Endometrium (tissue), 2 donors: ENCODE measurements around the gene CLOCK.

Source experiments
- FAIRE-seq: peaks from 2 replicates; lab custom pipeline; 2012; peaks lifted over from hg19 to GRCh38; lab: Jason Lieb, UNC
- donor health status: control.
- donor health status: control.

The CLOCK gene

DNA sequence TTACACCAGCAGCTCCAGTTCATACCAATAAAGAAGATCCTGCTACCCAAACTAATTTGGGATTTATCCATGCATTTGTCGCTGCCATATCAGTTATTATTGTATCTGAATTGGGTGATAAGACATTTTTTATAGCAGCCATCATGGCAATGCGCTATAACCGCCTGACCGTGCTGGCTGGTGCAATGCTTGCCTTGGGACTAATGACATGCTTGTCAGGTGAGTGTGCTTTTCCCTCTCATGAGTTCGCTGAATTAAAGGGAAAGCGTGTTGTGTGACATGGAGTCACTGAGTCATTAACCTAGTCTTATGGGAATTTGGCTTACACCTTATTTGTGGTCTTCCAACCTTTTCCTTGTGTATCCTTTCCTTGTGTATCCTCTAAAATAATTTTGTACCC is 135.1 kb downstream of the CLOCK start:
- no peak for FAIRE-seq

GRCh38 chr4:55410431-55410830 is 136.3 kb downstream of the CLOCK start:
- no peak for FAIRE-seq

GRCh38 chr4:55409468-55410171 is 137.1 kb downstream of the CLOCK start:
- FAIRE-seq, result no peak

DNA sequence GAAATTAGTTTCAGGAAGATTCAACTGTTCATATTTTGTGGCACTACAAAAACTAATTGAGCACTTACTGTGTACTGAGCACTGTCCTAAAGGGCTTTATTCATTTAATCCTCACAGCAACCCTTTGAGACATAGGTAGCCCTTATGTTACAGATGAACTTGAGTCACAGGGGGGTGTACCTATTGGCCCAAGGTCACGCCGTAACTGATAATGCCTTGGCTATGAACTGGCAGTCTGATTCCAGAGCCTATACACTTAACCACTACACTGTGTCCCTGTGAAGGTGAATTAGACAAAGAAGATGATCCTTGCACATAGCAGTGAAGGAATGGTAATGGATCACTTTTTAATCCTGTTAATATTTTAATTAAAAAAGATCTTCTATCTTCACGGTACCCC is 138.9 kb downstream of the CLOCK start:
- FAIRE-seq, result no peak

GRCh38 chr4:55407119-55407518 is 139.6 kb downstream of the CLOCK start:
- FAIRE-seq, result no peak

DNA sequence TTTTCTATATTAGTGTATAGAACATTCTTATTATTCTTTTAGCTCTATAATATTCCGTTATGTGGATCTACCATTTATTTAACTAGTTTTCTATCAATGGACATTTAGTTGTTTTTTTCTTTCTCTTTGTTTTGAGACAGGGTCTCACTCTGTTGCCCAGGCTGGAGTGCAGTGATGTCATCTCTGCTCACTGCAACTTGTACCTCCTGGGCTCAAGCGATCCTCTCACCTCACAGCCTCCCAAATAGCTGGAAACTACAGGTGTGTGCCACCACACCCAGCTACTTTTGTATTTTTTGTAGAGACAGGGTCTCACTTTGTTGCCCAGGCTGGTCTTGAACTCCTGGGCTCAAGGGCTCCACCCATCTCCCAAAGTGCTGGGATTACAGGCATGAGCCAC is 140.2 kb downstream of the CLOCK start:
- FAIRE-seq, result no peak

DNA sequence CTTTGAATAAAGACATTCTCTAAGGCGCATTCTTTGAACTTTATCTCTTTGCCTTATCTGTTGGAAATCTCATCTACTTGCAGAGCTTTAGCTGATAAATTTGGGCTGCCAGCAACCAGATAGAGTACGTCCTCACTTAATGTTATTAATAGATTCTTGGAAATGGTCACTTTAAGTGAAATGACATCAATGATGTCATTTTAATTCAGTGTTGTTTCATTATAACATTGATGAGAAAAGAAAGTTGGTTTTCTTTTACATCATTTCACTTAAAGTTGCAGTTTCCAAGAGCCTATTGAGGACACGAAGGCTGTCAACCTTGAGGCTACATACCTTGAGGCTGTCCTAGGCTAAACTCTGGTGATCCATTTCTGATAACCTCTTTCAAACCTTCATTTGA is 141.6 kb downstream of the CLOCK start:
- no peak for FAIRE-seq

- FAIRE-seq, result no peak
Measured at GRCh38 chr4:55399581-55399980, 147.1 kb downstream of the CLOCK start.

DNA sequence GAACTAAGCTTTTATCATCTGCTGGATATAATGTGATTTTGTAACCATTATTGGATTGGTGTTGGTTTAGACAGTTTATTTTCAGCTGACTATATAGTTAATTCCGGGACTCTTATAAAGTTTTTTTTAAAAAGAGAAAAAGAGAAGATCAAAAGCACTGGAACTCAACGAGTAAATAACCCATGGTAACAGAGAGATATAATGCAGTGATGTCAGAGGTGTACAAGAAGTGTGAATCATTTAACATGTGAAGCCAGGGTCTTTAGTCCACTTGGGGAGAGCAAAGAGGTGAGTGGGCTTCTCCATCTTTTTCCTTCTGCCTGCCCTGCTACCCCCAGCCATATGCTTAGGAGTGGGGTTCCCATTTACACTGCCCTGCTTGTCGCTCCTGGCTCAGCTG is 147.7 kb downstream of the CLOCK start:
- FAIRE-seq, result no peak

GRCh38 chr4:55398461-55398860 is 148.2 kb downstream of the CLOCK start:
- no peak for FAIRE-seq

DNA sequence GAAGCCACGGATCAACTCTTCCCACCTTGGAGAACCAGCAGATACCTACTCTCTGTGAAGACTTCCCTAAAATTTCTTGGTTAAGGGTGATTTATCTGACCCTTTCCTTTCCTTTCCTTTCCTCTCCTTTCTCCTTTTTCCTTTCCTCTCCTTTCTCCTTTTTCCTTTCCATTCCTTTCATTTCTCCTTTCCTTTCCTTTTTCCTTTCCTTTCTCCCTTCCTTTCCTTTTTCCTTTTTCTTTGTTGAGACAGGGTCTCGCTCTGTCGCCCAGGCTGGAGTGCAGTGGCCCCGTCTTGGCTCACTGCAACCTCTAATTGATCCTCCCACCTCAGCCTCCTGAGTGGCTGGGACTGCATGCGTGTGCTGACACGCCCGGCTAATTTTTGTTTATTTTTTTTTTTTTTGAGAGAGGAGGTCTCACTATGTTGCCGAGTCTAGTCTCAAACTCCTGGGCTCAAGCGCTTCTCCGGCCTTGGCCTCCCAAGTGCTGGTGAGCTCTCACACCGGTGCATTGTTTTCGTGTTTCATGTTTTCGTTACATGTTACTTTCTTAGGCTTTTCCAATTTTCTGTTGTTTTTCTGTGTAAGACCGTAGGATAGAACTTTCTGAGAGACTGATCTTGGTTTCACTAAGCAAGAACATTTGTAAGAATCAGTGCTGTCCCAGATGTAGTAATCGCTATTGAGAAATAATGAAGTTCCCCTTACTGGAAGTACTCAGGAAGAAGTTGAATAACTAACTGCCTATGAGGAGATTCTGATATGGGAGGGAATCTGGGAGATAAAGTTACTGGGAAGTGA is 149.0 kb downstream of the CLOCK start:
- FAIRE-seq, result no peak

DNA sequence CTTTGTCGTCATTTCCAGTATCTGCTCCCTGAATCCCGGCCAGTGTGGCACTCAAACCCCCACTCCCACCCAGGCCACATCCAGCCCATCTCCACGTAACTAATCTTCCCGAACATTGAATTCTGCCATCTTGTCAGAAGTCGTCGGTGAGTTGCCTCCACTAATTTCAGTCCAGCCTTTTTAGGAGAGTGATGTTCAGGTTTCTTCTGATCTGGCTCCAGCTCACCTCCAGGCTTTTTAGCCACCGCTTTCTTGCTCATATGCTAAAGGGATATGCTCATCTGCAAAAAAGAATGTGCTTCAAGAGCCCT is 149.6 kb downstream of the CLOCK start:
- FAIRE-seq, result no peak

- no peak for FAIRE-seq
Measured at GRCh38 chr4:55396308-55397125, 150.2 kb downstream of the CLOCK start.

DNA sequence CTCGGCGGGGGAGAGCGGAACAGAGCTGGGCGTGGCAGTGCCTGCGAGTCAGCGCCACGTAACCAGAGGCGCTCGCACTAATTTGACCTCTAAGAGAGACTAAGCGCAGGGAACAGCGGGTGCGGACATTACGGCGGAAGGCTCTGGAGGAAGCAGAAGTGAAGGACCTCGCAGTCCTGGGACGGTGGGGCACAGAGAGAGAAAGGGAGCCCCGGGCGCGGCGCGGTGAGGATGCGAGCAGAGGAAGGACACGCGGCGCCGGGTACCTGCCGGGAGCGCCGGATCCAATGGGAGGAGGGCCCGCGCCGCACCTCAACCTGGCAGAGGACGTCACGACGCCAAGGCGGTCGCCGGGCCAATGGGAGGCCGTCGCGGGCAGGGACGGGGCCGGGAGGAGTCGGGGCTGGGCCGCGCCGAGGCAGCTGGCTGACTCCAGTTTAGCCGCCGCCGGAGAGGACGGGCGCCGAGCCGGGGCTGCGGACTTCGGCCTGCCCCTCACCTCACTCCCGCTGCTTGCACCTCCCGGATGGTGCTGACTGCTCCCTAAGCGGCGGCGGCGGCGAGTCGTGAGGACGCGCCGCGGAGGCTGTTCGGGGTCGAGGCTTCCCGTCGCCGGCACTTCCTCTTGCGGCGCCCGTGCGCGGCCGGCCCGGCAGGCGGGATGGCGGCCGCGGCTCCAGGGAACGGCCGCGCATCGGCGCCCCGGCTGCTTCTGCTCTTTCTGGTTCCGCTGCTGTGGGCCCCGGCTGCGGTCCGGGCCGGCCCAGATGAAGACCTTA is 151.0 kb downstream of the CLOCK start, which contains the start of gene TMEM165:
TMEM165 (plus strand) TSS at position 429 of the 779 bp plus-strand sequence; CDS start at position 662, 233 bp downstream.
- no peak for FAIRE-seq

DNA sequence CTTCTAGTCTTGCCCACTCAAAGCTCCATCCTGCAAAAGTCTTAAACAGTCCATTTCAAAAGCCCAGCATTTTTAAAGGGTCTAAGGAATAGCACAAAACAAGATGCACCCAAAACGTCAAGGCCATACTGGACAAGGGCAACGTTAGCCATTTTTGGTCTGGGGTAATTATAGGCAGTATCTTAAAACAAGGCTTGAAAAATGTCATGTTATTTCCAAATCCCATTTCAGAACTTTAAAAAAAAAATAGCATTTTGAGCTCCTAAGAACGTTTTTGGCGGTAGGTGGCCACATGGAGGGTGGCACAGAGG is 151.5 kb downstream of the CLOCK start:
- no peak for FAIRE-seq

GRCh38 chr4:55393461-55394320 is 153.0 kb downstream of the CLOCK start:
- no peak for FAIRE-seq

GRCh38 chr4:55386840-55387239 is 159.9 kb downstream of the CLOCK start:
- FAIRE-seq, result no peak

GRCh38 chr4:55386073-55386472 is 160.6 kb downstream of the CLOCK start:
- FAIRE-seq, result no peak

- no peak for FAIRE-seq
Measured at GRCh38 chr4:55385201-55385649, 161.5 kb downstream of the CLOCK start.

DNA sequence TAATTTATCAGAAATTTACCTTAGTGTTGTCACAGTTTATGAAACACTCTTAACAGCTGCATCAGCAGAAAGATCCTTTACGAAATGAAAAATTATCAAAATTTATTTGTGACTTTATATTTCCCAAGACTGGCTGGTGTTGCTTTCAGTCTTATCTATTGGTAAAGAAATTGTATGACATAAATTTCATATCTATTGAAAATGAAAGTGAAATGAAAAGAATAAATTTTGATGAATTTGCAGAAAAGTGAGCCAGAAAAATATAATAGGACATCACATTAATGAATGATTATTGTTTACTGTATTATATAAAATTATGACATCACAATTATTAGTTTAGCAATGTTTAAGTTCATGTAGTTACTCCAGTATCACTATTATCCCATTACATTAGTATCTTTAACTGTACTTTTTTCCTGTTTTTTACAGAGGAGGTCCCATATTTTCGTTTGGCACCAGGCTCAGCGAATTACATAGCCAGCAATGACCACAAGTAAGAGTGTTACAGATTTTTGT is 164.2 kb downstream of the CLOCK start:
- FAIRE-seq, result no peak

DNA sequence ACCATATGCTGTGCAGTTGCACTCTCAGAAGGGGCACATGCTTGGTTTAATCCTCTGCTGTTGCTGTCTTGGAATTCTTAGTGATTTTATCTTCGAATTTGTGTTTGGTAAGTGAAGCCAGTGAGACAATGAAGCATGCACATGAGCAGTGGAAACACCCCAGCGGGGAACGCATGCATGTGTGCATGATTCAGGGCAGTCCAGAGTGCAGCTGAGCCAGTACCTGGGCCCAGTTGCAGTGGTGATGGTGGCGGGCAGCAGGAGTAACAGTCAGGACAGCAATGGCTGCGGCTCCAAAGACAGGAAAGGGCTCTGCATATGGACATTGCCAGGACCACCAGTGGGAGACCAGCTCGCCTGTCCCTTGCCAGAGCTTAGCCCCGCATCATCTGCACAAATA is 165.2 kb downstream of the CLOCK start:
- no peak for FAIRE-seq
